HepG2 (cell line): ENCODE data around the gene PLPPR3. TPM values are rescaled to one million over a fixed set of nuclear protein-coding genes. Genes with fewer than 3 reads are reported as not detected.
"Not testable (repeated sequence)": the region's sequence is repeated elsewhere in the genome, so short reads cannot be mapped to it uniquely, and the experiment has no call there.

Experiments used
- ATAC-seq: fragments of 200-7000 bp; cut with Tn5 transposase; 3 replicates; pipeline ENCODE4 v1.9.1; 2020; ENCODE audit warnings: mild to moderate bottlenecking, moderate library complexity
- BruUV-seq: library from RNA; stranded (reverse); fragments of 400-500 nt; replicated peaks from 2 replicates; lab custom pipeline; 2021; lab: Mats Ljungman, UMichigan
- CTCF ChIA-PET: fragments of 300-600 bp; formaldehyde crosslinking; extraction: SDS; loops from one replicate; lab custom pipeline; 2021; ENCODE audit warnings: low total read pairs, inconsistent platforms, low intra/inter-chr PET ratio; lab: Yijun Ruan, JAX
- POLR2A ChIA-PET: fragments of 350-600 bp; sonication (Branson Sonifier 250); formaldehyde crosslinking; loops from one replicate; lab custom pipeline; 2020; ENCODE audit warnings: antibody characterized with exemption, inconsistent platforms; lab: Yijun Ruan, JAX
- DNase-seq: peaks from one replicate; pipeline ENCODE4 v3.0.0-alpha.2; 2015; ENCODE audit warnings: low spot score
- FAIRE-seq: peaks from 3 replicates; lab custom pipeline; 2011; peaks lifted over from hg19 to GRCh38; lab: Jason Lieb, UNC
- H2AFZ ChIP-seq: one replicate; pipeline ENCODE4 v1.6.1; 2011; ENCODE audit warnings: low read length, inconsistent platforms
- H3K27ac ChIP-seq: fragments of 300-600 bp; 3 replicates; pipeline ENCODE4 v1.8.0; 2011; ENCODE audit warnings: mixed run types, mild to moderate bottlenecking, mixed read lengths, low read length, inconsistent platforms; ENCODE audit not compliant: insufficient read depth; ENCODE audit errors: extremely low read length
- H3K27me3 ChIP-seq, 2 experiments: fragments of 200-600 bp in 1 of 2; 2 replicates in 1 of 2; 3 replicates in 1 of 2; pipeline versions ENCODE4 v1.6.0 to v1.8.0; 2011; ENCODE audit warnings: low read length in 2 of 2, mild to moderate bottlenecking in 2 of 2, moderate library complexity in 2 of 2, inconsistent platforms in 1 of 2; ENCODE audit not compliant: insufficient read depth in 2 of 2, control insufficient read depth in 1 of 2
- H3K36me3 ChIP-seq, 2 experiments: fragments of 200-600 bp in 1 of 2; replicated peaks in 1 of 2; 2 replicates in 1 of 2; 3 replicates in 1 of 2; pipeline versions ENCODE4 v1.5.1 to v1.8.0; 2011; ENCODE audit warnings: low read length in 2 of 2, inconsistent platforms in 1 of 2; ENCODE audit not compliant: insufficient read depth in 2 of 2, control insufficient read depth in 1 of 2
- H3K4me1 ChIP-seq: 2 replicates; pipeline ENCODE4 v1.5.1; 2012; ENCODE audit warnings: low read length, inconsistent platforms; ENCODE audit not compliant: insufficient read depth
- H3K4me2 ChIP-seq: 2 replicates; pipeline ENCODE4 v1.6.0; 2011; ENCODE audit warnings: low read depth, low read length, inconsistent platforms
- H3K4me3 ChIP-seq, 3 experiments: fragments of 200-600 bp in 1 of 3; sonication (generic), shearing (Covaris generic) in 1 of 3; replicated peaks in 1 of 3; 2 replicates each; pipeline ENCODE4 v1.5.1; 2011 to 2016; ENCODE audit warnings: low read length in 3 of 3, inconsistent platforms in 2 of 3, low read depth in 2 of 3, mild to moderate bottlenecking in 2 of 3, control low read depth in 1 of 3, mixed read lengths in 1 of 3; ENCODE audit not compliant: insufficient read depth in 1 of 3
- H3K79me2 ChIP-seq: one replicate; pipeline ENCODE4 v1.6.1; 2011; ENCODE audit warnings: low read length, inconsistent platforms; ENCODE audit not compliant: insufficient read depth
- H3K9ac ChIP-seq: 2 replicates; pipeline ENCODE4 v1.6.0; 2011; ENCODE audit warnings: mild to moderate bottlenecking, low read depth, low read length, inconsistent platforms; ENCODE audit not compliant: insufficient read depth
- H3K9me3 ChIP-seq: 2 replicates; pipeline ENCODE4 v1.5.1; 2012; ENCODE audit warnings: mild to moderate bottlenecking, low read length
- H4K20me1 ChIP-seq: 2 replicates; pipeline ENCODE4 v1.6.0; 2011; ENCODE audit warnings: inconsistent platforms, mild to moderate bottlenecking, low read length, moderate library complexity; ENCODE audit not compliant: insufficient read depth
- KAT7 ChIP-seq: IDR thresholded peaks from 2 replicates; pipeline ENCODE4 v1.6.1; 2018; ENCODE audit warnings: borderline replicate concordance, missing compliant biosample characterization
- MAF1 ChIP-seq: sonication (generic); formaldehyde crosslinking; IDR thresholded peaks from 2 replicates; pipeline ENCODE4 v1.5.0; 2020; ENCODE audit warnings: missing genetic modification reagents, borderline replicate concordance
- NR3C1 ChIP-seq: sonication (generic); formaldehyde crosslinking; IDR thresholded peaks from 2 replicates; pipeline ENCODE4 v1.4.0; 2020; ENCODE audit warnings: missing genetic modification reagents
- POLR2AphosphoS2 ChIP-seq: IDR thresholded peaks from 2 replicates; pipeline ENCODE4 v1.6.1; 2011; ENCODE audit warnings: low read depth, low read length, improper control_type of control experiment
- RAD21 ChIP-seq: fragments of 450-650 bp; formaldehyde crosslinking; IDR thresholded peaks from 2 replicates; pipeline ENCODE4 v1.5.0; 2020; ENCODE audit warnings: mild to moderate bottlenecking
- THAP9 ChIP-seq: sonication (generic); formaldehyde crosslinking; IDR thresholded peaks from 2 replicates; pipeline ENCODE4; 2020; ENCODE audit warnings: missing genetic modification reagents, mild to moderate bottlenecking, borderline replicate concordance
- TP53 ChIP-seq: sonication (generic); formaldehyde crosslinking; conservative IDR thresholded peaks from 2 replicates; pipeline ENCODE4 v1.4.0; 2020; ENCODE audit warnings: missing genetic modification reagents
- ZNF121 ChIP-seq: sonication (generic); formaldehyde crosslinking; IDR thresholded peaks from 2 replicates; pipeline ENCODE4 v1.5.0; 2020; ENCODE audit warnings: mild to moderate bottlenecking, missing genetic modification reagents
- WGBS: methylation state at CpG from one replicate; pipeline ENCODE4 v1.1.6; 2017; ENCODE audit warnings: low lambda C conversion rate; 5-methylcytosine and 5-hydroxymethylcytosine counted together
- in situ Hi-C: cut with HindIII; loops from 2 replicates; pipeline ENCODE4 v1.10.0; 2017; ENCODE audit warnings: low pct_unique_long_range_greater_than_20kb; ENCODE audit not compliant: extremely low pct_ligation_motif_present
- intact Hi-C: fragments of 100-400 bp; cut with micrococcal nuclease; formaldehyde crosslinking; loops from one replicate; pipeline ENCODE4 v1.10.0; 2022; ENCODE audit not compliant: unreplicated experiment
- polyA plus RNA-seq, 8 experiments: library from polyadenylated mRNA; depleted of rRNA in 3 of 8; stranded (reverse) in 7 of 8; unstranded in 1 of 8; fragments of >200 nt; fragmentation: Illumina TruSeq in 4 of 8; extraction: Trizol in 4 of 8; gene quantifications; 2 replicates each; pipeline versions ENCODE4 v1.2.1 to v1.2.3, GENCODE V29; 2011 to 2016; ENCODE audit warnings: low read depth in 4 of 8, missing spikeins in 1 of 8, mixed read lengths in 1 of 8; ENCODE audit not compliant: insufficient read depth in 1 of 8
- total RNA-seq, 5 experiments: library from RNA; depleted of rRNA; stranded (reverse); fragments of >200 nt; fragmentation: Illumina TruSeq; extraction: Trizol; gene quantifications; 2 replicates each; pipeline ENCODE4 v1.2.3, GENCODE V29; 2016; ENCODE audit warnings: low read depth in 1 of 5

Gene PLPPR3
- total and polyA plus RNA-seq, 2 of the 13 experiments (the other 11 are each of a cell fraction or from before 2014, with no cell fraction given): 0.07 to 0.16 TPM

GRCh38 chr19:820212-820611 lies 1.5 kb downstream of the PLPPR3 start:
- H3K79me2 ChIP-seq, H2AFZ ChIP-seq, H3K9me3 ChIP-seq, DNase-seq, H4K20me1 ChIP-seq, H3K4me1 ChIP-seq, BruUV-seq, H3K4me3 ChIP-seq, in situ Hi-C loops, H3K9ac ChIP-seq, intact Hi-C loops, H3K4me2 ChIP-seq, H3K36me3 ChIP-seq, H3K27ac ChIP-seq, POLR2A ChIA-PET, FAIRE-seq, ATAC-seq, CTCF ChIA-PET: not testable (repeated sequence)
- peak; percentile 50; the same call in 1 of the 2 replicates for TF ChIP-seq ZNF121
- WGBS: 73% methylated on average over 5 of the region's 5 CpGs
- peaks cover 3 to 14% of the 10 kb centered on the region in 2 experiments for H3K27me3 ChIP-seq

- WGBS: 94% methylated on average over 2 of the region's 2 CpGs
- in situ Hi-C loops: no loop called here
These were observed 5.3 kb downstream of the PLPPR3 start for GRCh38 chr19:816500-816857.

More at GRCh38 chr19:816500-816857, 5.3 kb downstream of the PLPPR3 start:
- Histone ChIP-seq H3K9ac (no peak overlapping the region), H3K4me2 (no peak overlapping the region), H3K36me3 (peaks cover 3 to 7% of the 10 kb centered on the region in 2 experiments; a peak in 3 of 5 replicates), H3K4me1 (no peaks in the 10 kb centered on the region), H4K20me1 (peaks cover 7% of the 10 kb centered on the region; the same call in 1 of the 2 replicates), H3K9me3 (no peaks in the 10 kb centered on the region), H3K27me3 (no peaks in the 10 kb centered on the region), H3K4me3 (no peak overlapping the region), H3K79me2 (no peaks in the 10 kb centered on the region), H2AFZ (no peak overlapping the region), H3K27ac (no peak overlapping the region)
- POLR2A ChIA-PET: no interaction called here
- no peak for TF ChIP-seq TP53 (CRISPR knock-in tag)
- TF ChIP-seq POLR2AphosphoS2: 0 out of 2 replicates have a peak, but pooled peaks have one; percentile 46
- TF ChIP-seq NR3C1 (CRISPR knock-in tag): no peak
- TF ChIP-seq KAT7 (CRISPR knock-in tag): no peak
- no peak for TF ChIP-seq MAF1 (CRISPR knock-in tag)
- 0 out of 2 replicates have a peak, but pooled peaks have one; percentile 20 for TF ChIP-seq RAD21 (CRISPR knock-in tag)
- TF ChIP-seq THAP9 (CRISPR knock-in tag): no peak
- ATAC-seq: no peak
- FAIRE-seq: no peak
- DNase-seq: no peak
- CTCF ChIA-PET: no interaction called here
- BruUV-seq: no TSS peak
- intact Hi-C loops: no loop called here
